Progenitor cell of endocrine pancreas (in vitro differentiated cells): Measurements from ENCODE around the gene M1AP. TPM values are rescaled to one million over a fixed set of nuclear protein-coding genes. Genes with fewer than 3 reads are reported as not detected.

Experiments used
- DNase-seq: peaks from one replicate; pipeline ENCODE4 v3.0.0; 2021; ENCODE audit warnings: low spot score; ENCODE audit not compliant: unreplicated experiment
- H3K27ac Mint-ChIP-seq: 2 replicates; pipeline ENCODE4 v1.8.0; 2021; ENCODE audit warnings: mild to moderate bottlenecking, moderate library complexity, mixed read lengths
- H3K27me3 Mint-ChIP-seq: 2 replicates; pipeline ENCODE4 v1.8.0; 2021; ENCODE audit warnings: mixed read lengths
- H3K36me3 Mint-ChIP-seq: 2 replicates; pipeline ENCODE4 v1.8.0; 2022; ENCODE audit warnings: mixed read lengths; ENCODE audit not compliant: insufficient read depth
- H3K4me1 Mint-ChIP-seq: 2 replicates; pipeline ENCODE4 v1.8.0; 2021; ENCODE audit warnings: low read depth, mixed read lengths
- H3K4me3 Mint-ChIP-seq: 2 replicates; pipeline ENCODE4 v1.8.0; 2021; ENCODE audit warnings: low read depth, mild to moderate bottlenecking, moderate library complexity, mixed read lengths
- H3K9me3 Mint-ChIP-seq: 2 replicates; pipeline ENCODE4 v1.8.0; 2021; ENCODE audit warnings: low read depth, mixed read lengths
- CTCF ChIP-seq: fragments of 200-600 bp; sonication (generic); IDR thresholded peaks from one replicate; pipeline ENCODE4 v1.5.0; 2021; ENCODE audit warnings: antibody characterized with exemption, mild to moderate bottlenecking; ENCODE audit not compliant: unreplicated experiment
- total RNA-seq: library from RNA; stranded (reverse); gene quantifications from 2 replicates; pipeline ENCODE4 v1.2.1, GENCODE V29; 2021

The M1AP gene
- total RNA-seq, 1 donor from 2014 or later: 2.5 TPM

GRCh38 chr2:74578408-74578807, 69.7 kb downstream of the M1AP start:
- H3K27me3 Mint-ChIP-seq: peaks cover 20% of the 10 kb centered on the region
- DNase-seq: no peak
- no peak overlapping the region for H3K27ac Mint-ChIP-seq
- no peak for TF ChIP-seq CTCF
- H3K9me3 Mint-ChIP-seq: no peaks in the 10 kb centered on the region
- no peaks in the 10 kb centered on the region for H3K4me1 Mint-ChIP-seq
- no peak overlapping the region for H3K4me3 Mint-ChIP-seq
- H3K36me3 Mint-ChIP-seq: no peaks in the 10 kb centered on the region

- TF ChIP-seq CTCF: no peak
- Mint-ChIP-seq H3K4me1 (no peaks in the 10 kb centered on the region), H3K36me3 (no peaks in the 10 kb centered on the region), H3K27ac (no peak overlapping the region), H3K4me3 (no peak overlapping the region), H3K9me3 (no peaks in the 10 kb centered on the region), H3K27me3 (peaks cover 20% of the 10 kb centered on the region)
- DNase-seq: no peak
Measured at GRCh38 chr2:74577448-74577847, 70.7 kb downstream of the M1AP start.

GRCh38 chr2:74576863-74577229, 71.3 kb downstream of the M1AP start:
- H3K4me3 Mint-ChIP-seq: no peak overlapping the region
- no peaks in the 10 kb centered on the region for H3K9me3 Mint-ChIP-seq
- H3K4me1 Mint-ChIP-seq: no peaks in the 10 kb centered on the region
- no peak for DNase-seq
- TF ChIP-seq CTCF: no peak
- H3K27me3 Mint-ChIP-seq: peaks cover 20% of the 10 kb centered on the region
- H3K27ac Mint-ChIP-seq: no peak overlapping the region
- H3K36me3 Mint-ChIP-seq: no peaks in the 10 kb centered on the region

GRCh38 chr2:74576211-74576862, 71.8 kb downstream of the M1AP start:
- Mint-ChIP-seq H3K4me3 (no peak overlapping the region), H3K27me3 (peaks cover 20% of the 10 kb centered on the region), H3K9me3 (no peaks in the 10 kb centered on the region), H3K4me1 (no peaks in the 10 kb centered on the region), H3K27ac (no peak overlapping the region), H3K36me3 (no peaks in the 10 kb centered on the region)
- TF ChIP-seq CTCF: no peak
- DNase-seq: no peak

- Mint-ChIP-seq H3K27me3 (peaks cover 18% of the 10 kb centered on the region), H3K36me3 (no peaks in the 10 kb centered on the region), H3K4me3 (no peak overlapping the region), H3K9me3 (no peaks in the 10 kb centered on the region), H3K27ac (no peak overlapping the region), H3K4me1 (no peaks in the 10 kb centered on the region)
- no peak for TF ChIP-seq CTCF
- DNase-seq: no peak
Measured at GRCh38 chr2:74575320-74575719, 72.8 kb downstream of the M1AP start.
